Measurements from ENCODE around the gene CDT1.
"Not testable (repeated sequence)": the region's sequence is repeated elsewhere in the genome, so short reads cannot be mapped to it uniquely, and the experiment has no call there.

The CDT1 gene

GRCh38 chr16:88816736-88817535 is 13.3 kb downstream of the CDT1 start:
- DNase-seq (ENCODE audit: low read depth) = no peak

GRCh38 chr16:88817785-88818574 is 14.4 kb downstream of the CDT1 start:
- no peak for DNase-seq (ENCODE audit: low read depth)

- no peak for DNase-seq (ENCODE audit: low read depth)
Measured at GRCh38 chr16:88818575-88818874, 14.9 kb downstream of the CDT1 start.

- DNase-seq (ENCODE audit: low read depth) = no peak
Measured at GRCh38 chr16:88819126-88819525, 15.5 kb downstream of the CDT1 start.

- no peak for DNase-seq (ENCODE audit: low read depth)
Measured at GRCh38 chr16:88820385-88821025, 16.9 kb downstream of the CDT1 start.

- no peak for DNase-seq (ENCODE audit: low read depth)
Measured at GRCh38 chr16:88821168-88821850, 17.7 kb downstream of the CDT1 start.

- no peak for DNase-seq (ENCODE audit: low read depth)
Measured at GRCh38 chr16:88822281-88823040, 18.9 kb downstream of the CDT1 start.

- DNase-seq (ENCODE audit: low read depth) = not testable (repeated sequence)
Measured at GRCh38 chr16:88823646-88824045, 20.1 kb downstream of the CDT1 start.

GRCh38 chr16:88824256-88825077 is 20.9 kb downstream of the CDT1 start:
- DNase-seq (ENCODE audit: low read depth) = no peak

- no peak for DNase-seq (ENCODE audit: low read depth)
Measured at GRCh38 chr16:88825146-88825545, 21.6 kb downstream of the CDT1 start.

- DNase-seq (ENCODE audit: low read depth) = no peak
Measured at GRCh38 chr16:88826070-88826840, 22.7 kb downstream of the CDT1 start.

GRCh38 chr16:88827727-88828126 is 24.1 kb downstream of the CDT1 start:
- no peak for DNase-seq (ENCODE audit: low read depth)

GRCh38 chr16:88828711-88829110 is 25.1 kb downstream of the CDT1 start:
- DNase-seq (ENCODE audit: low read depth) = no peak

GRCh38 chr16:88830258-88830657 is 26.7 kb downstream of the CDT1 start:
- DNase-seq (ENCODE audit: low read depth) = no peak

GRCh38 chr16:88830783-88831182 is 27.2 kb downstream of the CDT1 start:
- no peak for DNase-seq (ENCODE audit: low read depth)

GRCh38 chr16:88831838-88832237 is 28.2 kb downstream of the CDT1 start:
- no peak for DNase-seq (ENCODE audit: low read depth)

- no peak for DNase-seq (ENCODE audit: low read depth)
Measured at GRCh38 chr16:88833086-88833485, 29.5 kb downstream of the CDT1 start.

- no peak for DNase-seq (ENCODE audit: low read depth)
Measured at GRCh38 chr16:88834670-88835069, 31.1 kb downstream of the CDT1 start.

- peak; percentile 64 for DNase-seq (ENCODE audit: low read depth)
Measured at GRCh38 chr16:88835383-88835782, 31.8 kb downstream of the CDT1 start.

GRCh38 chr16:88835818-88836217 is 32.2 kb downstream of the CDT1 start:
- DNase-seq (ENCODE audit: low read depth) = no peak

Data from stromal cell of bone marrow (primary cell).